Measurements from ENCODE around the gene GRIP2. TPM values are rescaled to one million over a fixed set of nuclear protein-coding genes. Genes with fewer than 3 reads are reported as not detected.
A peak's percentile ranks its signal among the peaks of the same experiment; 100 is the strongest.

Gene GRIP2
- total RNA-seq, 2 donors from 2014 or later = 18.2 to 19.8 TPM

DNA sequence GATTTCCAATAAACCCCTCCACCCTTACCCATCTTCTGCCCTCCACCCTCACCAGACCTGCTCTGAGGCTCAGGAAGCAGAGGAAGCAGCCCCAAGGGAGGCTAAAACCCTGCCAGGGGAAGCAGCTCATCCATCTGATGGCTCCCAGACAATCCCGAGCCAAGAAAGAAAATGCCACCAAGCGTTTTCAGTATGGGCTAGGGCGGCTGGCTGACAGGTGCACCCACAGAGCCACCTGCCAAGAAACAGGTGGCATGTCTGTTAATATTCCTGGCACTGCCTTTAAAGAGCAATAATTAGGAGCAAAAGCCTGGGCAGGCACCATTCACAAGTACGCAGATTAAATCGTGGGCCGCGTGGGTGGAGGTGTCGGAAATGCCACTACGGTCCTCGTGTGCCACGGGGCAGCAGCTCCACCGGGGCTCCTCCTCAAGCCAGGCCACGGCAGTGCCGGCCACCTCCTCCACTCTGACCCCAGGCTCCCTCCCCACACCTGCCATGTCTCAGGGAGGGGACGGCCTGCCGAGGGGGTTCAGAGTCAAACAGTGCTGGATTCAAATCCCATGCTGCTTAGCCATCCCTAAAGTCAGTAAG is 23.9 kb upstream of the GRIP2 start:
- DNase-seq (no peak), ATAC-seq (no peak)
- intact Hi-C loops (cut with DNase I) = no loop called here

DNA sequence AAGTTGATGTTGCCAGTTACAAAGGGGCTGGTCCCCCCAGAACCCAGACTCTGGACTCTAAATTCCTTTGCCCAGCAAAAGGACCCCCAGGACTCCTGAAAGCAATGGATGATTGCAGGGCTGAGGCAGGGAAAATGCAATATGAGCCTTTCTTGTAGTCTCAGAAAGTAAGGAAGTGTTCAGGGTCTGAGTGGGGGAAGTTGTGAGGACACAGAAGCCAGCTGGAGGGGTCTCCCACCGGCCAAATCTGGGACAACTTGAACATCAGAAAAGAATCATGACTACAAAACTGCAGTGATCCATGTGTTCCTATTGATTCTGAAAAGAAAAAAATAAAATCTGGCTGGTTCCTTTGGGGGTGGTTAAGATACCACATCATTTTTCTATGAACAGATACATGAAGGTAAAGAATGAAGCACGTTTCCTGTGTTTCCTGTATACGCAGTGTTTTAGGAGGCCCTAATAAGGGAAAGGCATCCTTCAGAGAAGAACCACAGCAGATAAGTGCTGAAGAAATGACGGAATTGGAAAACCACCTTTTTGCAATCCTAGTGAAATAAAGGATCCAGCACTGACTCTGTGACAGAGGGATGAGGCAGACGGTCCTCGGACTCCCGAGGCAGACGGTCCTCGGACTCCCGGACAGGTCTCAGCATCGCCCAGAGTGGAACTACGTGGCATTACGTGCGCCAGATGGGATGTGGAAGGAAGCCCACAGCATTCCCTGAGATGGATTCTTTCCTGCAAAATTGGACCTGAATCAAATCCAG is 22.2 kb upstream of the GRIP2 start:
- intact Hi-C loops (cut with DNase I) = no loop called here
- DNase-seq (no peak), ATAC-seq (no peak)

DNA sequence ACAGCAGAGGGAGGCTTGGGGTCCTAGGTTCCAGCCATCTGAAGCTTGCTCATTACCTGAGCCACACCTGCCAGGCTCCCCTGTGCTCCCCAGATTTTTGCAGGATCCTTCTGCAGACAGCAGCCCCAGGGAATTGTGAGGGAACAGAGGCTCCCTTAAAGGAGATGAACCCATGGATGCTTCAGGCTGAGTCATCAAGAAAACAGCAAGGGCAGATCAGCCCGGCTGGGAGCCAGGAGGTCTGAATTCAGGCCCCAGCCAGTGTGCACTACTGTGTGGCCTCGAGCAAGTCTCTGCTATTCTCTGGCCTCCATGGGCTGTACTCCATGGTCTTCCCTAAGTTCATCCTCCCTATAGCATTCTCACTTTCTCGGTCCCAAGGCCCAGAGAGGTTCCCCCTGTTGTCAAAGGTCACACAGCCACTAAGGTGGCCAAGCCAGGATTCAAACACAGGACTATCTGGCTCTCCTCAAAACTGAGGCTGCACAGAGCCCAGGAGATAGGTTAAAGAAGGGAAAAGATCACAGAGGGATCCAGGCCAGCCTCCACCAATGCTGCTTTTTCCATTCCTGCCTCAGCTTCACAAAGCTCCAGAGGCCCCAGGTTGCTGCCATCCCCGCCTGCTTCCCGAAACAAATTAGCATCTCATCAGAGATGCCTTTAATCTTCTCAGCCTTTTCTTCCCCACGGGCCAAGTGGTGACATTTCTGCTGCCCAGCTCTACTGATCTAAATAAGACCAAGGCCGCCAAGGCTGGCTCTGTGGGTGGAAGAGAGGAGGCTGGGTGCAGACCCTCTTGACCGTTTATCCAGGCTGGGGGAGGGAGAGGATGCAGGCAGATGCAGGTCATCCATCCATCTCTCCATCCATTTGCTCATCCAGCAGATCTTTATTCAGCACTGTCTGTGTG is 21.2 kb upstream of the GRIP2 start:
- no peak for DNase-seq
- intact Hi-C loops (cut with DNase I) = no loop called here
- ATAC-seq = no peak

DNA sequence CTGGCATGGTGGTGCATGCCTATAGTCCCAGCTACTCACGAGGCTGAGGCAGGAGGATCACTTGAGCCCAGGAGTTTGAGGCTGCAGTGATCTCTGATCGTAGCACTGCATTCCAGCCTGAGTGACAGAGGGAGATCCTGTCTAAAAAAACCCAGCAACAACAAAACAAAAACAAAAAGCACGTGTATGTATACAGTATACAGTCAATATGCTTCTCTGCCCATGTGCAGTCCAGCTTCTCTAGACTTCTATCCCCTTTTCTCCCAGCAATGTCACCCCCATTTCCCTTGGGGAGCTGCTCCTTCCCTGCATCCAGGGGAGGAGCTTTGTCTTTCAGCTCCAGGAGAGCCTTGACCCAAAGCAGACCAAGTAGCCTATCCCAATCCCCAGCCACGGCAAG is 20.0 kb upstream of the GRIP2 start:
- ATAC-seq (no peak), DNase-seq (no peak)
- intact Hi-C loops (cut with DNase I) = no loop called here

DNA sequence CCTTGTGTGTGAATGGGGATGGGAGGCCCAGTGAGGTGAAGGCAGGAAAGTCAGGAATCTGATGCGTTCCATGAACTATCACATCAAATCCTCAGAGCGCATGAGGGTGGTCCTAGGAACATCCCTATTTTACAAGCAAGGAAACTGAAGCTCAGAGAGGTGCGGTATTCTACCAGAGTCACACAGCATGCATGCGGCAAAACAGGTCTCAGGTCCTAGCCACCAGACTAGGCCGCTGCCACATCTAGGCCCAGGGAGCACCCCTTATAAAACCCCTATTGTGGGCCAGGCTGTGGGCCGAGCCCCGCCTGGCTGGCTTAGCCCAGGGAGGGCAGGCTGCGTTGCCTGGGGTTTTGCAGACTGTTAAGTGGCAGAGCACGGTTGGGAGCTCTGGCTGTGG is 17.9 kb upstream of the GRIP2 start:
- DNase-seq = no peak
- no peak for ATAC-seq
- intact Hi-C loops (cut with DNase I) = no loop called here

DNA sequence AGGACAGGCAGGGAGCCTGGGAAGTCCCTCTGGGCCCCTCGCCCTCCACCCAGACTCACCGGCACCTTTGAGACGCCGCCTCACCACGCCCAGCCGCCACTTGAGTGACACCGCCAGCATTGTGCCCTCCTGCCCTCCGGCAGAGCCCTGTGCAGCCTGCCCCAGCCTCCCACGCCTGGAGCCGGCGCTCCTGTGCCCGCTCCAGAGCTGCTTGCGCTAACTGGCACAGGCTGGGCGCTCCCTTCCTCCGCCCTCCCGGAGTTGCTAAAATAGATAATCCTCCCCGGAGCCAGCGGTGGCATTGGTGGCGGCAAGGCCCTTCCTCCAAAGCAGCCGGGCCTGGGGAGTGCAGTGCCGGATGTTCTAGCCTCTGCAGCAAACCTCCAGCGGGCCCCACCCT is 15.7 kb upstream of the GRIP2 start:
- DNase-seq = peak; percentile 54
- peak; percentile 83 to 88 for ATAC-seq
- intact Hi-C loops (cut with DNase I) = no loop called here

DNA sequence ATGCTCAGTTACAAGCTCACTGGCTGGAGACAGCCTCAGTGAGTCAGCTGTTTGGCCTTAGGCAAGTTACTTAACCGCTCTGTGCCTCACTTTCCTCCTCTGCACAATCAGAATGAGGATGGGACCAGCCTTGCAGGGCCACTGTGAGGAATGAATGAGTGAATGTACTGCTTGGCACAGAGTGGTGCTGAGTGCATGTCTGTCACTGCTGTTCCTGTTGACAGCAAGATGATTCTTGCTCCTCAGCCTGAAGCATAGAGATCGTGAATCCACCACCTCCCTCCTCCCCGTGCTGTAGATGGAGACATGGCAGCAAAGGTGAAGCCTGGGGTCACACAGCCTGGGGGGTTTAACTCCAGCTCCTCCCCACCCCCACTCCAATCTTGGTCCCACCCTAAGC is 14.6 kb upstream of the GRIP2 start:
- ATAC-seq (peak in 1 of 2 donors; percentile 53), DNase-seq (no peak)
- intact Hi-C loops (cut with DNase I) = no loop called here

DNA sequence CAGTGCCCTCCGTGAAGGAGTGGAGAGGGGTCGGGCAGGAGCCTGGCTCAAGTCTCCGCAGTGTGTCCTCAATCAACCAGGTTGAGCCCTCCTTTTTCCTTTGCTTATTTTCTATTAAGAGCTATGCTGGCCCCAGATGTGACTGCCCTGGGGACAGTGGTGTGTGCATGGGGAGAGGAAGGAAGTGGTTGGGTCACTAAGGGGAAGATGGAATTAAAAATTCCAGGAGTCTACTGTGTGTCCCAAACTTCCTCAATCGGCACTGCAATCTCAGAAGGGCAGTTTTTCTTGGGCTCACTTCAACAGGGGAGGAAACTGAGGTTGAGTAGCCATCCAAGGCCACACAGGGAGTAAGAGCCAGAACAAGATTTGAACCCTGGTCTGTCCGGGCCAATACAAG is 13.7 kb upstream of the GRIP2 start:
- intact Hi-C loops (cut with DNase I) = no loop called here
- ATAC-seq (no peak), DNase-seq (no peak)

DNA sequence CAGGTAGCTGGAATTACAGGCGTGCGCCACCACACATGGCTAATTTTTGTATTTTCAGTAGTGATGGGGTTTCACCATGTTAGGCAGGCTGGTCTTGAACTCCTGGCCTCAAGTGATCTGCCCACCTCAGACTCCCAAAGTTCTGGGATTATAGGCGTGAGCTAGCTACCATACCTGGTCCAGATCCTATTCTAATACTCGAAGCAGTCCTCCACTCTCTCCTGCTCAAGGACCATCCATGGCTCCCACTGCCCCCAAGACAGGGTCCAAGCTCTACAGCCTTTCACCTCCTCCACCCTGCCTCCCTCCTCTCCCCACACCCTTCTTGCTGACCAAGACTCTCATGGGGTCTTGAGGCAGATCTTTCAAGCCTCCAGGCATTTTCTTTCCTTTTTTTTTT is 12.6 kb upstream of the GRIP2 start:
- intact Hi-C loops (cut with DNase I) = no loop called here
- no peak for DNase-seq
- no peak for ATAC-seq

DNA sequence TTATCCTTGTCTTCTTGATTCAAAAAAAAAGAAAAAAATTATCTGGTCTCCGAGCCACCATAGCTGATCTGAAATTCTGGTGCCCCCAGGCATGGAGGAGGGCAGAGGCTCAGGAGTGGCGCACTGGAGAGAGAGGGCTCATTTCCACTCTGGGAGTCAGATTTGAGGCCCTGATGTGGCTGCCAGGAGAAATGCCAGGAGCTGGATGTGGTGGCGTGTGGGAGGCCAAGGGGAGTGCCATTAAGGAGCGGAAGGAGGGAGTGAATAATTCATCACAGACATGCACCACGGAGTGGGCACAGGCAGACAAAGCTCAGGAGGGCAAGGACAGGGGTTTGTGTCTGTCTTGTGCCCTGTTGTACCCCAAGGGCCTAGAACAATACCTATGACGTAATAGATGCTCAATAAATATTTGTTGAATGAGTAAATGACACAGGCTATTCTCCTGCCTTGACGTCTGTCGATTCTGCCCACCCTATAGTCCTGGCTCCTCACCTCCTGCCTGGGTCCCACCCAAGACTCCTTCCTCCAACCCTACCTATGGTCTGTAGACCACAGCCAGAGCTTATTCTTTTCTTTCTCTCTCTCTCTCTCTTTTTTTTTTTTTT is 12.0 kb upstream of the GRIP2 start:
- intact Hi-C loops (cut with DNase I) = no loop called here
- ATAC-seq (no peak), DNase-seq (peak; percentile 9)

DNA sequence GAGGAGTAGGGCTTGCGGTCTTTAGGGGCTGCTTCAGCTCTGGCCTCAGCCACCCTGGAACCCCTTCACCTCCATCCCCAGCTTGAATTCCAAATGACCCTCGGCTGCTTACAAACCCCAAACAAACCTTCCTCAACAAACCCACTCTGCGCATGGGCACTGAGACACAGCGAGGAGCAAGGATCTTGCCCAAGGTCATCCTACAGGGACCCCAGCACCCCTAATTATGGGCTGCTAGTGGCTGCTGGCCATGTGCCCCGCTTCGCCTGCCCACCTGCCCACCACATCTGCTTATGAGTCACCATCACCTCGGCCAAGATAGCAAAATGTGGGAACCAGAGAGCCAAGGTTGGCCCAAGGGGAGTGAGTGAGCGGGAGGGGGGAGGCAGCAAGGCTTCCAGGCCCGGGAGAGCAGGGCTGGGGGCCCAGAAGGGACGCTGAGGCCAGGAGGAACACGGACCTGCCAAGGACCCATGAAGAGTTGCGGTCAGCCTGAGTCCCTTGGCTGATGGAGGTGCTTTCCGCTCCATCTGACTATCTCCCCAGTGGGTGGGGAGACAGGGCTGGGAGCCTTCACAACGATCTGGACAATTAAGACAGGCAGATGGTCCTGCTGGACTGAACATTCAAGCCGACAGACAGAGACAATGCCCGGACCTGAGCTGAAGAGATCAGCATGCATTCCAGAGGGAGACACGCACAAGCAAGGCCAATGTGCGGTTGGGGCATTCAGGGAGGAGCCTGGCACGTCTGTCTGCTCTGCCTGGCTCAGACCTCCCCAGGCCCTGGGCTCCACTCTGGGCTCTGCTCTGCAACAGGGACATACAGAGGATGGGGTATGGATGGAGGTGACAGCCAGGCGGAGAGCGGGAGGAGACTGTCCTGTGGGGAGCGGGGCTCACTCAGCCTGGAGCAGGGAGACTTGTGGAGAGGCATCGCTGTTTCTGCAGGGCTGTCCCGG is 10.8 kb upstream of the GRIP2 start:
- ATAC-seq = peak; percentile 7 to 20
- no peak for DNase-seq
- intact Hi-C loops (cut with DNase I) = no loop called here

DNA sequence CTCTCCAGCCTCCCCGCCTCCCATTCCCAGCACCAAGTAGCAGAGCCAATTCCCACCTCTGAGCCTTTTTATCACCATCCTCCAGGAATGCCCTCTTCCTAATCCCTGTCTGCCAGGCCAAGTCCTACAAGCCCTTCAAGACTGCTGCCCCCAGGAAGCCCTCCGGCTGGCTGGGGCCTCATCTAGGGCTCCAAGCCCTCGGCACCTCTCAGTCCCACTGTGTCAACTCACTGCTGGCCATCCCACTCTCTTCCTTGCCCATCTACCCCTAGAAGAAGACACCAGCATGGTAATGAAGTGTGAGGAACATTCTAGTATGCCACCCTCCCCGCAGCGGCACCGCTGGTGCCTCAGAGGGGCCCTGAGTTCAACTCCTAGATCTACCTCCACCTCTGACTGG is 10.0 kb upstream of the GRIP2 start:
- DNase-seq (peak; percentile 16), ATAC-seq (no peak)
- intact Hi-C loops (cut with DNase I) = no loop called here

DNA sequence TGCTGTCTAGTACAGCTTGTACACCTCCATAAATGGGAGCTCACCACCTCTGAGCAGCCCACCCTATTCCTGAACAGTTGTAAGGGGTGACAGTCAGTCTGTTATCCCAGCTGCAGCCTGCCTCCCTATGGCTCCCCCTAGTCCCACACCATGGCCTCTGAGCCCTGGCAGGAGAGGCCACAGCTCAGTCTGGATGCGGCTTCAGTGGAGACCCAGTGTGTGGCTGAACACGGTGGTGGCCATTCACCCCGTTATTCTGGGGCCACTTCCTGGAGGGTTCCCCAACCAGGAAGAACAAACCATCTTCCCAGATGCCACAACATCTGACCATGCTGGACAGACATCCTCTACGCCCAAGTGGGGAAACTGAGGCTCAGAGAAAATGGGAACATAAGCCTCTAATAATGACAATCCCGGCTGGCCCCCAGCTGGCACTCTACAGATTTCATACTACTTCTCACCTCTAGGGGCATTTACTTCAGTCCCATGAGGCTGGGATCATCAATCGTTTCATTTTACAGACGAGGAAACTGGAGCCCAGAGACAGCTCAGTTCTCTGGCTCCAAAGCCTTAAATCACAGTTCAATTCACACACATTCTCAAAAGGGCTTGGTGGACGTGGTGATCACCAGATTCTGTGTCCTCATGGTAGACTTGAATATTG is 9.2 kb upstream of the GRIP2 start:
- intact Hi-C loops (cut with DNase I) = loop anchor here in 1 of 2 donors (5.0 kb wide), 1 partner anchor 37 kb away; no protein-coding TSS in a partner anchor
- ATAC-seq (no peak), DNase-seq (no peak)

DNA sequence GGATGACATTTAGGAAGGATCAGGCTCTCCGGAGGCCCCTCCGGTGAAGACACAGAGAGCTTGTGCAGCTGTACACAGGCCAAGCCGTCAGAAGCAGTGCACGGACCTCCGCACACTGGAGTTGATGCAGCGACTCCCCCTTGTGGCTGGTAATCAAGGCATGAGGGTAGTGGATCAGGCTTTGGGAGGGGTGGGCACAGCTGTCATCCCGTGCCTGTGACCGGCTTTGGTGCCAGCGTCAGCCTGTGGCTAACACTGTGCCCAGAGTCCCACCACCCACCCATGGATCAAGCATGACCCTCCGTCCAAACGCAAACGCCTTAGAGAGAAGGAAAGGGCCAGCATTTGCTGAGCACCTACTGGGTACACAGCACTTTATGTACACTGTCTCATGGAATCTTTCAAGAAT is 8.2 kb upstream of the GRIP2 start:
- intact Hi-C loops (cut with DNase I) = loop anchor here (1.0 to 5.0 kb wide), 2 partner anchors 36 to 39 kb away; no protein-coding TSS in a partner anchor
- ATAC-seq (peak; percentile 83 to 87), DNase-seq (peak; percentile 82)

DNA sequence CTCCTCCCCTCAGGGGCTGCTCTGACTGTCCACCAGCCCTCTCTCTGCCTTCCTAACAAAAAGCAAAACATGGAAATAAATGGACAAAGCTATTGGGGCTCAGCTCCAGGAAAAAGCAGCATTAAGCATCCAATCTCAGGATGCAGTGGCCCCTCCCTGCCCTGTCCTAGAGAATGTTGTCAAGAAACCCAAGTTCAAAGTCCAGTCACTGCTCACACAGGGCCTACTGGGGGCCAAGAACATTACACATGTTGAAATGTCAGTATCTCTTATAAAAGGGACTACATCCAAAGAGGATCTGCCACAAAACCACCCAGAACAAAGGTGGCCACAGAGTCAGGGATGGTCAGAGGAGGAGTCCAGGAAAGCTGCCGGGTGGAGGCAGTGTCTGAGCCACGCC is 7.6 kb upstream of the GRIP2 start:
- intact Hi-C loops (cut with DNase I) = loop anchor here (1.0 to 5.0 kb wide), 2 partner anchors 35 to 38 kb away; no protein-coding TSS in a partner anchor
- ATAC-seq (no peak), DNase-seq (peak; percentile 8)

DNA sequence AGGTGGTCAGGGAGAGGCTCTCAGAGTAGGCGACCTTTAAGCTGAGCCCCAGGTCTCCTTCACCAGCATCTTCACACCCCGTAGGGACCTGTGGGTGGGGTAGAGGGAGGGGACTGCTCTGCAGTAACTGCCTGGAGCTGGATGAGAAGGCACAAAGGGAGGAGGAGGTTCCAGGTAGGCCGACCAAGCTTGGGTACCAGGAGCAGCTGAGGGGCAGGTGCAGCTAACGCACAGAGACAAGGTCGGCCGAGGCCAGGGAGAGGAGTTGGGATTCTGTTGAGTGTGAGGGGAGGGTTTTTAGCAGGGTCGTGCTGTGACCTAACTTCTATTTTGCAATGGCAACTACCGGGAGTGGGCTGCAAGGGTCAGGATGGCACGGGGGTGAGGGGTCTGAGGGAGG is 5.9 kb upstream of the GRIP2 start:
- intact Hi-C loops (cut with DNase I) = loop anchor here in 1 of 2 donors (5.0 kb wide), 1 partner anchor 34 kb away; no protein-coding TSS in a partner anchor
- ATAC-seq (no peak), DNase-seq (peak; percentile 7)

DNA sequence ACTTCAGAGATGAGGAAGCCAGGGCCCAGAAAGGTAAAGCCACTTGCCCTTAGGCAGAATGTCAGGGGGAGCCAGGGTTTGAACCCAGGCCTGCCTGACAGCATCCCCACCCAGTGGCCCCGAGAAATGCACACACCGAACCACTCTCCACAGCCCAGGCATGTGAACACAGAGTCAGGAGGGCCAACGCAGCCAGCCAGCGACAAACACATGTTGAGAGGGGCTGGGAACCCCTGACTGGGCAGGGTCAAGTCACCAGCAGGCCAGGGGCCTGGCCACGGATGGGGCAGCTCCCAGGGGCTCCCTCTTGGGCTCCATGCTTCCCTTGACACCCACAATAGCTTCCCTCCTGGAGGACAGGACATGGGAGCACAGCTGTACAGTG is 5.1 kb upstream of the GRIP2 start:
- intact Hi-C loops (cut with DNase I) = loop anchor here in 1 of 2 donors (5.0 kb wide), 1 partner anchor 33 kb away; no protein-coding TSS in a partner anchor
- DNase-seq = peak; percentile 11

More for the DNA sequence above, 5.1 kb upstream of the GRIP2 start:
- ATAC-seq = no peak

All from left cardiac atrium (tissue), 4 donors.